Activated effector memory CD4-positive, alpha-beta T cell treated with Interleukin-2 at 50 U/mL for 16 hours (primary cell): ENCODE data around the gene DOCK9.

Experiments
- DNase-seq: peaks from one replicate; pipeline ENCODE4 v3.0.0-alpha.2; 2020

Gene DOCK9

GRCh38 chr13:98941536-98941935, 36.3 kb downstream of the DOCK9 start:
- no peak for DNase-seq

DNA sequence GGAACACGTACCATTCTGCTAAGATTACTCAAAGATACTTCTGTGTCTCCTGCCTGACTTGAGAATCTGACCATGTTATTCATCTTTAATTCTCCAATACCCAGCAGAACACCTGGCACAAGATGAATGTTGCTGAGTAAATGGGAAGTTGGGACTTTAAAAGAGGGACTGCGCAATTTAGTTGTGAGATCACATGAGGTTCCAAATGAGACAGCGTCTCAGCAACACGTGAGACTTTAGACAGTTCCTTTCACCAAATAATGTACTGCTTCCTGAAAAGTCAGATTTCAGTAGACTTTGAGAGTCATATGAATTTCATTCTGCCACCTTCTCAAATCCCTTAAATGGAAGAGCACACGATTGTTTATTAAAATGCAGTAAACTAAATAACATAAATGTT, 36.7 kb downstream of the DOCK9 start:
- DNase-seq, result no peak

- DNase-seq, result no peak
Measured at GRCh38 chr13:98940325-98941001, 37.4 kb downstream of the DOCK9 start.

DNA sequence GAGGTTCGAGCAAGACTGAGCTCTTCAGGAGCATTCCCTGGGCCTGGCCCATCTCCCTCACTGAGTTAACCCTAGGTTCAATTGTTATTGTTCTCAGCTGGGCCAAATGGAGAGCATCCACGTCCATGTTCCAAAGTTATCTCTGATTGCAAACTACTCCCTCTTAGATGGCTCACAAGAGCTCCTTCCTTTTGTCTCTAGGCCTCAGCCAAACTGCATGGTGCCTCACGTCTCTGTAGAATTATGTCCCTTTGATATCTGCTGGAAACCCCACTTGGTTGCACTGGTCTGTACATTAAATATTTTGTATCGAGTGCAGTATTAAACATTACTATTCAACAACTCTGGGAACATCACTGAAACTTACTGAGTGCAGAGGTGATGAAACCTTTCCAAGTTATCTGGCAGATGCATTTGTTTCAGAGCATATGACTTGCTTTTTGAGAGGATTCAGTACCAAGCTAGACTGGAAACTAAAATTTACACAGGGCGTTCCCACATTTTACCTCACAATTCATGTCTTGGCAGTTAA, 38.1 kb downstream of the DOCK9 start:
- no peak for DNase-seq

DNA sequence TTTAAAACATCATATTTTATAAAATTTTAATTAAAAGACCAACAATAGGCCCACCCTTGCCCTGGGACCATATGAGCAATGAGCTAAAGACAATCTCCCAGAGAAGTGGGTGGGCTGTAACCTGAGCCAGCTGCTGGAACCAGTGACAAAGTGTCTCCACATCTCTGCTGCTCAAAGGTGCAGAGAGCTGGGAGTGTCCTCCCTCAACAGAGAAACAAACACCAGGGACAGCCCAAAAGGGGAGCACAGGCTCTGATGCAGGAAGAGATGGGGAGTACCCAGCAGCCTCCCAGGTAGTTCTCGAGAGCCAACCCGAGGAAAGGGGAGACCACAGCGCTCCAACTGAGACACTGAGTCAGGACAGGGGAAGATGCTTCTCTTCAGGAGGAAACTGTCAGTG, 39.1 kb downstream of the DOCK9 start:
- DNase-seq, result no peak

DNA sequence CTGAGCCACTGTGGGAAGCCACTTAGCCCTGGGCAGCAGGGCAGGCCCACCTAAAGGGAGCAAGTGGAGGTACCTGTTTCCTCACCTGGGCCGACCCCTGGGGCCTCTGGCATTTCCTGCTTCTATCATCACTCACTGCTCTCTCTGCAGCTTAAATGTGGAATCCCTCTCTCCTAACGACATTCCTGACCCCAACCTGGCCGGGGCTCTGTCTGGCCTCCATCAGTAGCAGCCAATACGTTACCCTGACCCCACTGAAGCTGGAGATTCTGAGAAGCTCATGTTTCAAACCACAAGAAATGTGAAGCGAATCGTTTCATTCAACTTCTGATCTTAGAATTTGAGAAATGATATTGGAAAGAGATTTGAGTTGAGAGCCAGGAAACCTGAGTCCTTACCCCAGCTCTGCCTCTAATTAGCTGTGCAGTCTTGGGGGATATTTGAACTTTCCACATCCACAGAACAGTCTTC, 39.9 kb downstream of the DOCK9 start:
- no peak for DNase-seq

GRCh38 chr13:98934243-98934642, 43.6 kb downstream of the DOCK9 start:
- DNase-seq, result no peak

DNA sequence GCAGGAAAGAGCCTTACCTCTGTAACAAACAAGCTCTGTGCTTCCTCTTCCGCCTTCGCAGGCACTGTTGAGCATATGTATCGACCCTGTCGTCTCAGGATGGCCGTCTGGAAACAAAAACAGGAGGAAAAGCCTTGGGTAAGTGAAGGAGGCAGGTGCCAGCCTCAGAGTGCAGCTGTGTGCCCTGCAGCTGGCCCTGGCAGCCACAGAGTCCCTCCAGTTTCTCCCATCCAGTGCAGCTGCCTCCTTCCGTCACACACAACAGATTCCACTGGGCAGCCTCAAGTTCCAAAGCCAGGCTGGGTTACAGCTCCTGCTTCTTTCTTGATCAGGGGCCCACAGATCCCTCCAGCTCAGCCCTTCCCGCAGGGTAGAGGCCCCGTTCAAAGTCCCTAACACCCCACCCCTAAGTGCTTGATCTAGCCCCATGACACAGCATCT, 47.7 kb downstream of the DOCK9 start:
- no peak for DNase-seq

GRCh38 chr13:98927951-98928927, 49.6 kb downstream of the DOCK9 start:
- no peak for DNase-seq

GRCh38 chr13:98925949-98926348, 51.9 kb downstream of the DOCK9 start:
- no peak for DNase-seq

- DNase-seq, result no peak
Measured at GRCh38 chr13:98923641-98924397, 54.0 kb downstream of the DOCK9 start.

- DNase-seq, result no peak
Measured at GRCh38 chr13:98922306-98922705, 55.6 kb downstream of the DOCK9 start.

- DNase-seq, result no peak
Measured at GRCh38 chr13:98921786-98922185, 56.1 kb downstream of the DOCK9 start.

DNA sequence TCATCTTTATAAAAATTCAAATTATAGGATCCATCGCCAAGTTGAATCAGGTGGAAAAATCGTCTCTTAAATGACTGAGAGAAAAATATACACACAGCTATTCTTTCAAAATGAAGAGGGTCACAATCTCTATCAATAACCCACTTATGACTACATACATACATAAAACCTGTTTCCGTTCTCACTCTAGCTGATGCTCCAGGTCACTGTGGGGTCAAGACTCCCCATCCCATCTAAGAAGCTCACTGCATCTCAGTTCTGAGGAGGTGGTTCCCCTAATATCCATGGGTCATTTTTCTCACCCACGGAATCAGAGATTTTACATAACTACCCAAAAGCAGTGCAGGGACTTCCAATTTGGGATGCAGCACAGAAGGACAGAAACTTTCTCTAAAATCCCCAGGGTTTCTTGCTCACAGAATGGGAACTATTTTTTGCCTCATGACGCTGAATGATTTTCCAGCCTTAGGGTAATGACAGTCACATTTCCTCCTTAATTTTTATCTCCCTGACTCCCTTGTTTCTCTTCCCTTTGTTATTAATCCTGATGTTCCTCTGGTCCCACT, 56.8 kb downstream of the DOCK9 start:
- no peak for DNase-seq

GRCh38 chr13:98919566-98919965, 58.3 kb downstream of the DOCK9 start:
- DNase-seq, result no peak

DNA sequence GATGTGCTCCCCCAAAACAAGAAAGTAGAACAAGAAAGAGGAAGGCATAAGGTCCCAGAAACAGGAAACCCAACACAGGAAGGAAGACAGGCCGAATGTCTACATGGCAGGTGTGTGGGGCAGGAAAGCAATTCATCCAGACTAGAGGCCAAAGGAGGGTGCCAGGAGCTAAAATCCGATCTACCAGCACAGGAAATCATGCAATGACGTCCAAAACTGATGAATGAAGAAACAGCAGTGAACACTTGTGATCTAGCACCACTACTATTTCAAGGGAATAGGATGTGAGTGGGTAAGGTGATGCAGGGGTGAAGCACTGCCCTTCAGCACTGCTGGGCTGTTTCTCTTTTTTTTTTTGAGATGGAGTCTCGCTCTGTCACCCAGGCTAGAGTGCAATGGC, 59.1 kb downstream of the DOCK9 start:
- no peak for DNase-seq

GRCh38 chr13:98917116-98917515, 60.7 kb downstream of the DOCK9 start:
- DNase-seq, result no peak

DNA sequence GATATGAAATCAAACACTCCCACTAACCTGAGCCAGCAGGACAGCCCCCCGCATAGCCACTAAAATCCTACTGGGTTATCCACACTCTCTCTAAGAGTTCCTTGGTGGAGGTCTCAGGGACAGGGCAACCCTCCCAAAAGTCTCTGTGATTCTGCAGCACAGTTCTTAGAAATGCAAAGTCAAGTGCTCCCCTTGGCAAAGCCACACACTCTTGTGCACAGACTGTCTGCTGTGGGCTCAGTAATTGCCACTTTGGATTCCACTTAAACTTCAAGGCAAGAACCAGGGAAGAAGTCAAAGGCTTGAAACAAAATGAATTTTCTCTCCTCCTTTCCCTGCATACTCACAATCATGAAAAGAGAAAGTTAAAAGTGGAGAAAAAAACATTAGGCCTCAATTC, 61.5 kb downstream of the DOCK9 start:
- no peak for DNase-seq

- DNase-seq, result no peak
Measured at GRCh38 chr13:98915981-98916380, 61.9 kb downstream of the DOCK9 start.

DNA sequence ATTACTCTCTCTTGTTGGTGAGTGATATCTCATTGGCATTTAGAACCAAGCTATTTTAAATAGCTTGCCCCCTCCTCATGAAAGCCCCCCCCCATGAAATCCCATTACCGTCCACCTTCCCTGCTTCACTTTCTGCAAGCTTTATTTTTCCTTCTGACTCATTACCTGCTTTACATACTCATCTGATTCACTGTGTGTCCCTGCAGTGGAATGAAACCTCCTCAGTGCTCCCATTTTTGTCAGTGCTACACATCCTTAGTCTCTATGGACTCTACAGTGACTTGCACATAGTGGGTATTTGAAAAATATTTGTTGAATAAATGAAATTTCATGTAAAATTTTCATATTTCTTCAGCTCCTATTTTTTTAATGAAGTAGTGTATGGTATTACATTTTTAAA, 62.3 kb downstream of the DOCK9 start:
- DNase-seq, result no peak

DNA sequence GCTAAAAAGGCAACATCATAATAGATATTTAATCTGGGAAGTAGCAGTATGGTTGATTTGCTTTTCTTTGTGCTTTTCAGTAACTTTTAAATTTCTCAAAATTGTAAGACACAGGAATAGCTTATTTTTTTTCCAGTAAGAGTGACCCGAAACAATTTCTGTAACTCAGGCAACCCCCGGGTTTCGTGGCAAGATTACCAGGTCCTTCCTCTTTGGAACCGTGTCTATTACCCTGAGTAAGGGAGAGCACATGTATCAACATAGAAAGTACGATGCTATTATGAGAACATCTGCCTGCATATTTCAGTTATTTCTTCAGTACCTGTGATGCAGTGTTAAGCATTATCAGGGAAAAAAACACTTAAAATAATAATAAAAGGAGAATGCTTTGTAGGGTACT, 64.1 kb downstream of the DOCK9 start:
- DNase-seq, result no peak

GRCh38 chr13:98912846-98913245, 65.0 kb downstream of the DOCK9 start:
- no peak for DNase-seq

DNA sequence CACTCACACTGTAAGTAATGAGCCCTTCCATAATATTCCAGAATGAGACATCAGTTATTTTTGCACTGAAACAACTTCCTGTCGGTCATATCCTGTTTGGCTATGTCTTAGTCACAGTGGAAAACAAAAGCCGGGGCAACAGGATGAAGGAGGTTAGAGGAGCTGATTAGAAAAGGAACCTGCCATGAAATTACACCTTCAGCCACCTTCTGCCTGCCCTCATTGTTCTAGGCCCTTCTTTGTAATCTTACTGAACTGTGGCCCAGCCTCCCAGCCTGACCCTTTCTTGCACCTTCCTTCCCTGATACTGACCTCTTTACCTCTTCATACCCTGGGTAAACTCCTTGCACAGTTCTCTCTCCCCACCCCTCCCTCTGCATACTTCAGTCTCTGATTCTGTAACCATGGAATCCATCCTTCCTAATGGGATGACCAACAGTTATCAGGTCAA, 67.3 kb downstream of the DOCK9 start:
- no peak for DNase-seq
